GM19099 (cell line): ENCODE data around the gene UQCC5.
A peak's percentile ranks its signal among the peaks of the same experiment; 100 is the strongest.

Source experiments
- POLR2A ChIP-seq: IDR thresholded peaks from 3 replicates; pipeline ENCODE4 v1.6.1; 2011; ENCODE audit warnings: low read depth; ENCODE audit not compliant: insufficient read length; ENCODE audit errors: extremely low read depth

Gene UQCC5

GRCh38 chr3:52533623-52534280, 2.7 kb upstream of the UQCC5 start, which contains the start of gene NT5DC2:
Gene NT5DC2 (minus strand): TSS chr3:52533857. CDS start chr3:52533737, 120 bp downstream.
- TF ChIP-seq POLR2A, result peak; percentile 37

- no peak for TF ChIP-seq POLR2A
These were observed 1.9 kb upstream of the UQCC5 start for GRCh38 chr3:52534281-52535183.

- no peak for TF ChIP-seq POLR2A
These were observed 844 bp upstream of the UQCC5 start for GRCh38 chr3:52535411-52536111.

GRCh38 chr3:52536112-52536368, 365 bp upstream of the UQCC5 start:
- no peak for TF ChIP-seq POLR2A

- TF ChIP-seq POLR2A, result no peak
These were observed 788 bp downstream of the UQCC5 start for GRCh38 chr3:52537165-52537620.

- no peak for TF ChIP-seq POLR2A
These were observed 1.5 kb downstream of the UQCC5 start for GRCh38 chr3:52537726-52538421.

GRCh38 chr3:52539010-52539653, 2.7 kb downstream of the UQCC5 start:
- no peak for TF ChIP-seq POLR2A

- no peak for TF ChIP-seq POLR2A
These were observed 4.6 kb downstream of the UQCC5 start for GRCh38 chr3:52541050-52541449.

- TF ChIP-seq POLR2A, result no peak
These were observed 8.5 kb downstream of the UQCC5 start for GRCh38 chr3:52544937-52545336.

- TF ChIP-seq POLR2A, result no peak
These were observed 9.9 kb downstream of the UQCC5 start for GRCh38 chr3:52546111-52546901.

GRCh38 chr3:52547143-52547542, 10.7 kb downstream of the UQCC5 start:
- no peak for TF ChIP-seq POLR2A

GRCh38 chr3:52551118-52551517, 14.7 kb downstream of the UQCC5 start:
- no peak for TF ChIP-seq POLR2A

GRCh38 chr3:52552089-52552488, 15.7 kb downstream of the UQCC5 start:
- no peak for TF ChIP-seq POLR2A
